Gastroesophageal sphincter (tissue), 4 donors: Measurements from ENCODE around the gene ASTL. TPM values are rescaled to one million over a fixed set of nuclear protein-coding genes. Genes with fewer than 3 reads are reported as not detected.

Experiments used
- ATAC-seq: fragments of 150-250 bp; one replicate; pipeline ENCODE4 v1.9.1; 2016; ENCODE audit warnings: mild to moderate bottlenecking, moderate library complexity
- H3K27ac ChIP-seq, 4 donors: fragments of 200-600 bp; sonication (generic) in 3 of 4; 1 replicate in 3 of 4; 2 replicates in 1 of 4; pipeline ENCODE4 v1.5.1; 2016 to 2019
- H3K27me3 ChIP-seq: fragments of 200-600 bp; sonication (generic); one replicate; pipeline ENCODE4 v1.5.1; 2019
- H3K36me3 ChIP-seq, 2 donors: fragments of 200-600 bp; sonication (generic); one replicate each; pipeline ENCODE4 v1.5.1; 2019; ENCODE audit warnings: control low read depth in 1 of 2
- H3K4me1 ChIP-seq, 3 donors: fragments of 200-600 bp; sonication (generic); 1 replicate in 2 of 3; 2 replicates in 1 of 3; pipeline ENCODE4 v1.5.1; 2016 to 2019; ENCODE audit warnings: control low read depth in 2 of 3
- H3K4me3 ChIP-seq, 2 donors: fragments of 200-600 bp; sonication (generic); one replicate each; pipeline ENCODE4 v1.5.1; 2019; ENCODE audit warnings: mild to moderate bottlenecking in 1 of 2, moderate library complexity in 1 of 2
- H3K9me3 ChIP-seq, 3 donors: fragments of 200-600 bp; sonication (generic); one replicate each; pipeline ENCODE4 v1.5.1; 2017 to 2019; ENCODE audit warnings: control low read depth in 2 of 3
- CTCF ChIP-seq, 4 experiments: fragments of 200-600 bp in 2 of 4; fragments of 450-650 bp in 2 of 4; sonication (generic) in 1 of 4; IDR thresholded peaks; one replicate each; pipeline ENCODE4 v1.5.1; 2017 to 2019; ENCODE audit warnings: antibody characterized with exemption in 4 of 4, mild to moderate bottlenecking in 2 of 4, moderate library complexity in 2 of 4
- EP300 ChIP-seq: sonication (generic); formaldehyde crosslinking; IDR thresholded peaks from one replicate; pipeline ENCODE4 v1.6.1; 2017; ENCODE audit warnings: antibody characterized with exemption, mild to moderate bottlenecking
- POLR2A ChIP-seq, 2 donors: fragments of 450-650 bp; IDR thresholded peaks; one replicate each; pipeline ENCODE4 v1.6.1; 2017; ENCODE audit warnings: antibody characterized with exemption in 2 of 2, mild to moderate bottlenecking in 2 of 2, moderate library complexity in 1 of 2
- POLR2AphosphoS5 ChIP-seq: sonication (generic); formaldehyde crosslinking; IDR thresholded peaks from one replicate; pipeline ENCODE4 v1.6.1; 2017; ENCODE audit warnings: antibody characterized with exemption
- WGBS, 2 donors: methylation state at CpG; one replicate each; pipeline ENCODE4 v1.1.5; 2018; ENCODE audit warnings: low coverage in 1 of 2; 5-methylcytosine and 5-hydroxymethylcytosine counted together
- total RNA-seq, 4 donors: library from RNA; depleted of rRNA; stranded (reverse); fragments of >200 nt; gene quantifications; one replicate each; pipeline ENCODE4 v1.1.0, GENCODE V29; 2016

The ASTL gene
- total RNA-seq, 4 donors from 2014 or later = not detected

GRCh38 chr2:96150007-96150640 lies 11.8 kb upstream of the ASTL start:
- Histone ChIP-seq H3K4me3 (no peak overlapping the region), H3K27ac (no peak overlapping the region), H3K9me3 (no peaks in the 10 kb centered on the region), H3K36me3 (no peaks in the 10 kb centered on the region), H3K4me1 (peaks cover 0 to 31% (median 3%) of the 10 kb centered on the region in 3 donors), H3K27me3 (no peaks in the 10 kb centered on the region)
- TF ChIP-seq EP300 = no peak
- no peak for TF ChIP-seq CTCF (IDR thresholded peaks at IDR 0.05)
- TF ChIP-seq POLR2A (IDR thresholded peaks at IDR 0.05) = no peak
- TF ChIP-seq POLR2AphosphoS5 = no peak
- no peak for ATAC-seq
- 91 to 100% methylated on average over 1 of the region's 6 CpGs for WGBS, 2 donors

GRCh38 chr2:96148410-96149217 lies 10.3 kb upstream of the ASTL start:
- H3K27ac ChIP-seq = peak overlapping the region in 2 of 4 donors; percentile 19 to 78
- H3K27me3 ChIP-seq = no peaks in the 10 kb centered on the region
- no peaks in the 10 kb centered on the region for H3K36me3 ChIP-seq
- H3K4me3 ChIP-seq = no peak overlapping the region
- 49 to 55% methylated on average over 5 to 9 of the region's 29 CpGs for WGBS, 2 donors
- TF ChIP-seq CTCF (IDR thresholded peaks at IDR 0.05) (no peak), EP300 (no peak), POLR2AphosphoS5 (no peak), POLR2A (IDR thresholded peaks at IDR 0.05) (no peak)
- ATAC-seq = peak; percentile 50
- no peaks in the 10 kb centered on the region for H3K9me3 ChIP-seq
- peaks cover 0 to 45% (median 8%) of the 10 kb centered on the region in 3 donors for H3K4me1 ChIP-seq

- TF ChIP-seq CTCF (IDR thresholded peaks at IDR 0.05) (no peak), POLR2AphosphoS5 (no peak), EP300 (no peak), POLR2A (IDR thresholded peaks at IDR 0.05) (no peak)
- Histone ChIP-seq H3K36me3 (no peaks in the 10 kb centered on the region), H3K4me3 (no peak overlapping the region), H3K27ac (peak overlapping the region in 3 of 4 donors; percentile 19 to 78 (median 51)), H3K9me3 (no peaks in the 10 kb centered on the region), H3K4me1 (peaks cover 0 to 45% (median 8%) of the 10 kb centered on the region in 3 donors), H3K27me3 (no peaks in the 10 kb centered on the region)
- no peak for ATAC-seq
- WGBS, 2 donors = 80% methylated on average over 2 of the region's 9 CpGs; no CpG with 5 or more reads in 1 of the 2 donors
These were observed 9.4 kb upstream of the ASTL start for GRCh38 chr2:96147593-96148201.

GRCh38 chr2:96146881-96147592 lies 8.7 kb upstream of the ASTL start:
- WGBS, 2 donors = 80 to 87% methylated on average over 1 to 3 of the region's 9 CpGs
- no peak for ATAC-seq
- TF ChIP-seq POLR2AphosphoS5 = no peak
- no peak for TF ChIP-seq POLR2A (IDR thresholded peaks at IDR 0.05)
- TF ChIP-seq EP300 = no peak
- TF ChIP-seq CTCF (IDR thresholded peaks at IDR 0.05) = no peak
- H3K36me3 ChIP-seq = no peaks in the 10 kb centered on the region
- H3K27ac ChIP-seq = peak overlapping the region in 2 of 4 donors; percentile 5 to 78
- no peaks in the 10 kb centered on the region for H3K27me3 ChIP-seq
- no peaks in the 10 kb centered on the region for H3K9me3 ChIP-seq
- H3K4me3 ChIP-seq = no peak overlapping the region
- peaks cover 0 to 45% (median 8%) of the 10 kb centered on the region in 3 donors for H3K4me1 ChIP-seq
